IMR-90 (cell line): ENCODE results near the gene USP10. TPM values are rescaled to one million over a fixed set of nuclear protein-coding genes. Genes with fewer than 3 reads are reported as not detected.
A peak's percentile ranks its signal among the peaks of the same experiment; 100 is the strongest.

Source experiments
- ATAC-seq: fragments of 200-7000 bp; cut with Tn5 transposase; 2 replicates; pipeline ENCODE4 v1.9.1; 2020; ENCODE audit warnings: low read depth, mild to moderate bottlenecking, moderate library complexity
- BruUV-seq: library from RNA; stranded (reverse); fragments of 400-500 nt; replicated peaks from 2 replicates; lab custom pipeline; 2021; lab: Mats Ljungman, UMichigan
- CTCF ChIA-PET: fragments of 300-600 bp; formaldehyde crosslinking; extraction: SDS; loops from one replicate; lab custom pipeline; 2021; ENCODE audit warnings: antibody characterized with exemption; lab: Yijun Ruan, JAX
- POLR2A ChIA-PET: fragments of 300-600 bp; sonication (Branson Sonifier 250); formaldehyde crosslinking; loops from one replicate; lab custom pipeline; 2022; ENCODE audit warnings: antibody characterized with exemption; ENCODE audit not compliant: unreplicated experiment; lab: Charles Lee
- DNase-seq: peaks from one replicate; pipeline ENCODE4 v3.0.0; 2013
- H2AFZ ChIP-seq: replicated peaks from 2 replicates; pipeline ENCODE3; 2013; ENCODE audit warnings: low read length, mild to moderate bottlenecking; ENCODE audit not compliant: poor library complexity
- H2AK5ac ChIP-seq: 2 replicates; pipeline ENCODE4 v1.6.1; 2013; ENCODE audit warnings: low read depth, low read length, inconsistent platforms
- H2AK9ac ChIP-seq: replicated peaks from 2 replicates; pipeline ENCODE3; 2013; ENCODE audit warnings: mild to moderate bottlenecking, low read depth, low read length, moderate library complexity; ENCODE audit not compliant: poor library complexity
- H2BK120ac ChIP-seq: 2 replicates; pipeline ENCODE4 v1.6.1; 2013; ENCODE audit warnings: low read depth, low read length, inconsistent platforms
- H2BK15ac ChIP-seq: 3 replicates; pipeline ENCODE4 v1.6.1; 2013; ENCODE audit warnings: low read depth, low read length, inconsistent platforms
- H2BK20ac ChIP-seq: 2 replicates; pipeline ENCODE4 v1.6.1; 2013; ENCODE audit warnings: low read depth, mild to moderate bottlenecking, inconsistent platforms, low read length, moderate library complexity
- H2BK5ac ChIP-seq: 2 replicates; pipeline ENCODE4 v1.6.1; 2013; ENCODE audit warnings: mild to moderate bottlenecking, low read depth, low read length, inconsistent platforms; ENCODE audit not compliant: poor library complexity, severe bottlenecking
- H3K14ac ChIP-seq: replicated peaks from 2 replicates; pipeline ENCODE4 v1.6.1; 2013; ENCODE audit warnings: low read depth, low read length, inconsistent platforms
- H3K18ac ChIP-seq: 2 replicates; pipeline ENCODE4 v1.6.1; 2013; ENCODE audit warnings: low read depth, low read length, control low read depth
- H3K23ac ChIP-seq: 2 replicates; pipeline ENCODE4 v1.6.1; 2013; ENCODE audit warnings: low read depth, low read length, inconsistent platforms
- H3K27ac ChIP-seq: 2 replicates; pipeline ENCODE4 v1.5.1; 2013; ENCODE audit warnings: mild to moderate bottlenecking, control low read depth, low read length; ENCODE audit not compliant: insufficient read depth
- H3K27me3 ChIP-seq: 2 replicates; pipeline ENCODE4 v1.6.1; 2013; ENCODE audit warnings: low read length; ENCODE audit not compliant: control insufficient read depth, insufficient read depth
- H3K36me3 ChIP-seq: 2 replicates; pipeline ENCODE4 v1.6.1; 2013; ENCODE audit warnings: low read length, mixed read lengths; ENCODE audit not compliant: control insufficient read depth, insufficient read depth
- H3K4ac ChIP-seq: 2 replicates; pipeline ENCODE4 v1.6.1; 2013; ENCODE audit warnings: low read depth, low read length, inconsistent platforms
- H3K4me1 ChIP-seq: 2 replicates; pipeline ENCODE4 v1.6.1; 2013; ENCODE audit warnings: low read length, mixed read lengths; ENCODE audit not compliant: control insufficient read depth, insufficient read depth
- H3K4me2 ChIP-seq: 2 replicates; pipeline ENCODE4 v1.6.1; 2013; ENCODE audit warnings: low read depth, mild to moderate bottlenecking, control low read depth, low read length, moderate library complexity
- H3K4me3 ChIP-seq: 2 replicates; pipeline ENCODE4 v1.5.1; 2013; ENCODE audit warnings: low read depth, mild to moderate bottlenecking, control low read depth, low read length, moderate library complexity; ENCODE audit not compliant: insufficient read depth
- H3K56ac ChIP-seq: 2 replicates; pipeline ENCODE4 v1.6.1; 2013; ENCODE audit warnings: low read length, inconsistent platforms; ENCODE audit not compliant: insufficient read depth; ENCODE audit errors: extremely low read depth
- H3K79me1 ChIP-seq, 2 experiments: 2 replicates each; pipeline ENCODE4 v1.6.1; 2013; ENCODE audit warnings: low read length in 2 of 2, inconsistent platforms in 1 of 2, low read depth in 1 of 2
- H3K9ac ChIP-seq: 2 replicates; pipeline ENCODE4 v1.6.1; 2013; ENCODE audit warnings: low read depth, low read length, control low read depth
- H3K9me1 ChIP-seq: 2 replicates; pipeline ENCODE4 v1.6.1; 2013; ENCODE audit warnings: low read length, inconsistent platforms; ENCODE audit not compliant: insufficient read depth
- H3K9me3 ChIP-seq: 2 replicates; pipeline ENCODE4 v1.6.1; 2013; ENCODE audit warnings: low read length; ENCODE audit not compliant: control insufficient read depth, insufficient read depth
- H4K20me1 ChIP-seq: 2 replicates; pipeline ENCODE4 v1.6.1; 2013; ENCODE audit warnings: low read length, inconsistent platforms; ENCODE audit not compliant: insufficient read depth
- H4K5ac ChIP-seq: 2 replicates; pipeline ENCODE4 v1.6.1; 2013; ENCODE audit warnings: mild to moderate bottlenecking, low read depth, low read length, control low read depth
- H4K8ac ChIP-seq, 2 experiments: 2 replicates each; pipeline ENCODE4 v1.6.1; 2013; ENCODE audit warnings: low read depth in 2 of 2, low read length in 2 of 2, control low read depth in 1 of 2, inconsistent platforms in 1 of 2
- H4K91ac ChIP-seq: 2 replicates; pipeline ENCODE4 v1.6.1; 2013; ENCODE audit warnings: low read depth, low read length, inconsistent platforms; ENCODE audit not compliant: insufficient read depth
- CHD1 ChIP-seq: IDR thresholded peaks from 2 replicates; pipeline ENCODE4 v1.6.1; 2012; ENCODE audit warnings: low read depth, low read length, improper control_type of control experiment
- FOS ChIP-seq: fragments of 150-350 bp; IDR thresholded peaks from 2 replicates; pipeline ENCODE4 v1.6.1; 2016; ENCODE audit warnings: low read depth, low read length
- WGBS, 2 experiments: methylation state at CpG; one replicate each; pipeline versions ENCODE4 v1.1.5 to v1.1.7; 2013; ENCODE audit warnings: missing lambda C conversion rate in 2 of 2; ENCODE audit not compliant: insufficient read length in 1 of 2; ENCODE audit errors: extremely low coverage in 2 of 2; 5-methylcytosine and 5-hydroxymethylcytosine counted together
- dilution Hi-C: fragments of 300-500 bp; cut with HindIII; formaldehyde crosslinking; loops from one replicate; pipeline ENCODE4 v1.14.3; 2018; ENCODE audit warnings: low sequenced_read_pairs; ENCODE audit not compliant: unreplicated experiment
- in situ Hi-C: fragments of 300-500 bp; cut with MboI; formaldehyde crosslinking; loops from 3 replicates; pipeline ENCODE4 v1.14.3; 2019; ENCODE audit warnings: low sequenced_read_pairs, inconsistent platforms, mixed read lengths
- intact Hi-C: fragments of 100-400 bp; cut with micrococcal nuclease; formaldehyde crosslinking; loops from 2 replicates; pipeline ENCODE4 v1.10.0; 2022
- polyA plus RNA-seq, 3 experiments: library from polyadenylated mRNA; depleted of rRNA; stranded (reverse); fragments of >200 nt; gene quantifications; 2 replicates each; pipeline ENCODE4 v1.2.3, GENCODE V29; 2012; ENCODE audit warnings: low replicate concordance in 1 of 3
- total RNA-seq: library from RNA; depleted of rRNA; stranded (reverse); fragments of >200 nt; gene quantifications from 2 replicates; pipeline ENCODE4 v1.2.3, GENCODE V29; 2012

USP10 gene
- total and polyA plus RNA-seq, 2 of the 4 experiments (the other 2 are of a cell fraction): 54.3 to 79.0 TPM

GRCh38 chr16:84754353-84754856 is 54.6 kb downstream of the USP10 start (continued):
- no peak; the same call in 1 of the 2 replicates for TF ChIP-seq CHD1

GRCh38 chr16:84754956-84755672 is 55.3 kb downstream of the USP10 start:
- Histone ChIP-seq H2BK120ac (peak overlapping the region; percentile 31), H2AK9ac (peak overlapping the region; percentile 32), H3K4me1 (peaks cover 22% of the 10 kb centered on the region), H3K23ac (0 out of 2 replicates have a peak overlapping the region, but pooled peaks have one; percentile 32), H2AFZ (no peak overlapping the region), H2BK20ac (peak overlapping the region; percentile 38; the same call in 1 of the 2 replicates), H3K18ac (peak overlapping the region; percentile 61), H3K36me3 (peaks cover 8% of the 10 kb centered on the region), H3K4me2 (no peak overlapping the region), H3K9ac (no peak overlapping the region), H3K79me1 (peaks cover 41 to 95% of the 10 kb centered on the region in 2 experiments), H3K4ac (peak overlapping the region; percentile 49), H4K5ac (peak overlapping the region; percentile 65), H3K14ac (no peak overlapping the region; the same call in 1 of the 2 replicates), H3K27ac (peak overlapping the region; percentile 23), H3K9me3 (no peaks in the 10 kb centered on the region), H2BK15ac (0 out of 3 replicates have a peak overlapping the region, but pooled peaks have one; percentile 7), H2BK5ac (peak overlapping the region; percentile 37), H3K4me3 (no peak overlapping the region), H2AK5ac (peak overlapping the region; percentile 79), H4K91ac (peak overlapping the region; percentile 69), H3K9me1 (peaks cover 18% of the 10 kb centered on the region), H3K27me3 (no peaks in the 10 kb centered on the region), H3K56ac (no peak overlapping the region), H4K20me1 (peaks cover 54% of the 10 kb centered on the region), H4K8ac (peak overlapping the region in 1 of 2 experiments; percentile 51; a peak in 3 of 4 replicates)
- 97% methylated on average over 15 of the region's 17 CpGs; no CpG with 5 or more reads in 1 of the 2 experiments for WGBS, 2 experiments
- ATAC-seq (no peak), DNase-seq (no peak)
- dilution Hi-C loops (no loop called here), in situ Hi-C loops (loop anchor here (5.0 kb wide), 2 partner anchors 77 to 212 kb away; no protein-coding TSS in a partner anchor), intact Hi-C loops (loop anchor here (1.0 to 10.0 kb wide), 3 partner anchors 197 to 330 kb away; no protein-coding TSS in a partner anchor)
- BruUV-seq: no TSS peak
- ChIA-PET CTCF (interaction anchor here (0.6 to 2.7 kb wide), 11 partner anchors 85 to 223 kb away, joined by 3 to 25 read pairs (median 3); no protein-coding TSS in a partner anchor), POLR2A (interaction anchor here (0.7 to 0.8 kb wide), 2 partner anchors 65 to 198 kb away, joined by 3 to 6 read pairs; partner anchors contain the start of gene CRISPLD2)
- no peak for TF ChIP-seq CHD1
- no peak for TF ChIP-seq FOS
